HepG2 (cell line): ENCODE results near the gene SVOP. TPM values are rescaled to one million over a fixed set of nuclear protein-coding genes. Genes with fewer than 3 reads are reported as not detected.

Experiments used
- ETV5 ChIP-seq: IDR thresholded peaks from 2 replicates; pipeline ENCODE4 v1.6.1; 2018; ENCODE audit warnings: missing biosample characterization, missing genetic modification reagents, inconsistent platforms, borderline replicate concordance
- HES4 ChIP-seq: sonication (generic); formaldehyde crosslinking; IDR thresholded peaks from 2 replicates; pipeline ENCODE4 v1.9.0; 2021; ENCODE audit warnings: mild to moderate bottlenecking, missing genetic modification reagents, borderline replicate concordance
- HNF1B ChIP-seq: sonication (generic); formaldehyde crosslinking; IDR thresholded peaks from 2 replicates; pipeline ENCODE4 v1.5.1; 2020; ENCODE audit warnings: mild to moderate bottlenecking, moderate library complexity, missing genetic modification reagents
- KLF11 ChIP-seq: IDR thresholded peaks from 2 replicates; pipeline ENCODE4 v1.6.1; 2016; ENCODE audit warnings: missing compliant biosample characterization
- MBD4 ChIP-seq: IDR thresholded peaks from 2 replicates; pipeline ENCODE4 v1.6.1; 2012; ENCODE audit warnings: low read length, inconsistent platforms, borderline replicate concordance
- MIER3 ChIP-seq: IDR thresholded peaks from 2 replicates; pipeline ENCODE4 v1.6.1; 2016; ENCODE audit warnings: missing compliant biosample characterization, borderline replicate concordance
- NR2F1 ChIP-seq, 2 experiments: fragments of 450-650 bp in 1 of 2; formaldehyde crosslinking in 1 of 2; IDR thresholded peaks; 2 replicates each; pipeline versions ENCODE4 v1.5.0 to v1.6.1; 2016 to 2020; ENCODE audit warnings: mild to moderate bottlenecking in 1 of 2, missing compliant biosample characterization in 1 of 2, missing genetic modification reagents in 1 of 2, moderate library complexity in 1 of 2
- PRMT3 ChIP-seq: sonication (generic); formaldehyde crosslinking; IDR thresholded peaks from 2 replicates; pipeline ENCODE4 v1.8.1; 2022; ENCODE audit warnings: low read depth, mild to moderate bottlenecking, moderate library complexity, missing genetic modification reagents, borderline replicate concordance
- RBM22 ChIP-seq: fragments of 200-400 bp; formaldehyde crosslinking; optimal IDR thresholded peaks from 2 replicates; pipeline ENCODE3; 2017; ENCODE audit warnings: mild to moderate bottlenecking, low read length, moderate library complexity
- SYNCRIP ChIP-seq: fragments of 200-400 bp; formaldehyde crosslinking; IDR thresholded peaks from 2 replicates; pipeline ENCODE4 v1.6.1; 2018; ENCODE audit warnings: mild to moderate bottlenecking, low read depth, low read length; ENCODE audit not compliant: insufficient read depth
- TBL1XR1 ChIP-seq: fragments of 150-350 bp; IDR thresholded peaks from 2 replicates; pipeline ENCODE4 v1.6.1; 2014; ENCODE audit warnings: borderline replicate concordance, low read length; ENCODE audit not compliant: partially characterized antibody
- THAP11 ChIP-seq: IDR thresholded peaks from 2 replicates; pipeline ENCODE4 v1.6.1; 2016; ENCODE audit warnings: missing biosample characterization, missing genetic modification reagents
- YEATS4 ChIP-seq: sonication (generic); formaldehyde crosslinking; IDR thresholded peaks from 2 replicates; pipeline ENCODE4 v1.4.0; 2020; ENCODE audit warnings: missing genetic modification reagents, borderline replicate concordance
- ZBTB8A ChIP-seq: sonication (generic); formaldehyde crosslinking; IDR thresholded peaks from 2 replicates; pipeline ENCODE4 v1.4.0; 2020; ENCODE audit warnings: mild to moderate bottlenecking, low read depth, missing genetic modification reagents, borderline replicate concordance
- ZC3H13 ChIP-seq: sonication (generic); formaldehyde crosslinking; IDR thresholded peaks from 2 replicates; pipeline ENCODE4 v1.8.1; 2023; ENCODE audit warnings: mild to moderate bottlenecking, missing genetic modification reagents, moderate library complexity
- ZNF207 ChIP-seq: fragments of 450-650 bp; IDR thresholded peaks from 2 replicates; pipeline ENCODE4 v1.6.1; 2016; ENCODE audit warnings: antibody characterized with exemption, borderline replicate concordance
- ZNF260 ChIP-seq: sonication (generic); formaldehyde crosslinking; IDR thresholded peaks from 2 replicates; pipeline ENCODE4 v1.4.0; 2020; ENCODE audit warnings: missing genetic modification reagents, low read depth, mild to moderate bottlenecking, borderline replicate concordance
- ZNF441 ChIP-seq: sonication (generic); formaldehyde crosslinking; IDR thresholded peaks from 2 replicates; pipeline ENCODE4 v1.7.0; 2021; ENCODE audit warnings: missing genetic modification reagents, borderline replicate concordance
- ZNF496 ChIP-seq: sonication (generic); formaldehyde crosslinking; IDR thresholded peaks from 2 replicates; pipeline ENCODE4 v1.8.1; 2023; ENCODE audit warnings: mild to moderate bottlenecking, moderate library complexity, missing genetic modification reagents; ENCODE audit not compliant: insufficient replicate concordance
- ZNF549 ChIP-seq: sonication (generic); formaldehyde crosslinking; IDR thresholded peaks from 2 replicates; pipeline ENCODE4 v1.5.0; 2020; ENCODE audit warnings: missing genetic modification reagents
- ZNF597 ChIP-seq: sonication (generic); formaldehyde crosslinking; IDR thresholded peaks from 2 replicates; pipeline ENCODE4 v1.5.0; 2020; ENCODE audit warnings: missing genetic modification reagents
- polyA plus RNA-seq, 8 experiments: library from polyadenylated mRNA; depleted of rRNA in 3 of 8; stranded (reverse) in 7 of 8; unstranded in 1 of 8; fragments of >200 nt; fragmentation: Illumina TruSeq in 4 of 8; extraction: Trizol in 4 of 8; gene quantifications; 2 replicates each; pipeline versions ENCODE4 v1.2.1 to v1.2.3, GENCODE V29; 2011 to 2016; ENCODE audit warnings: low read depth in 4 of 8, missing spikeins in 1 of 8, mixed read lengths in 1 of 8; ENCODE audit not compliant: insufficient read depth in 1 of 8
- total RNA-seq, 5 experiments: library from RNA; depleted of rRNA; stranded (reverse); fragments of >200 nt; fragmentation: Illumina TruSeq; extraction: Trizol; gene quantifications; 2 replicates each; pipeline ENCODE4 v1.2.3, GENCODE V29; 2016; ENCODE audit warnings: low read depth in 1 of 5
- TF ChIP-seq, protein P1 (sequence below): sonication (generic); formaldehyde crosslinking; IDR thresholded peaks from 2 replicates; pipeline ENCODE4 v1.8.0; 2023; ENCODE audit warnings: mild to moderate bottlenecking, missing genetic modification reagents
- TF ChIP-seq, protein P2 (sequence below): sonication (generic); formaldehyde crosslinking; IDR thresholded peaks from 2 replicates; pipeline ENCODE4 v1.8.1; 2023; ENCODE audit warnings: mild to moderate bottlenecking, missing genetic modification reagents
- TF ChIP-seq, protein P3 (sequence below): sonication (generic); formaldehyde crosslinking; IDR thresholded peaks from 2 replicates; pipeline ENCODE4 v1.4.0; 2020; ENCODE audit warnings: low read depth, mild to moderate bottlenecking, missing genetic modification reagents

SVOP gene
- total and polyA plus RNA-seq, 2 of the 13 experiments (the other 11 are each of a cell fraction or from before 2014, with no cell fraction given): not detected

DNA sequence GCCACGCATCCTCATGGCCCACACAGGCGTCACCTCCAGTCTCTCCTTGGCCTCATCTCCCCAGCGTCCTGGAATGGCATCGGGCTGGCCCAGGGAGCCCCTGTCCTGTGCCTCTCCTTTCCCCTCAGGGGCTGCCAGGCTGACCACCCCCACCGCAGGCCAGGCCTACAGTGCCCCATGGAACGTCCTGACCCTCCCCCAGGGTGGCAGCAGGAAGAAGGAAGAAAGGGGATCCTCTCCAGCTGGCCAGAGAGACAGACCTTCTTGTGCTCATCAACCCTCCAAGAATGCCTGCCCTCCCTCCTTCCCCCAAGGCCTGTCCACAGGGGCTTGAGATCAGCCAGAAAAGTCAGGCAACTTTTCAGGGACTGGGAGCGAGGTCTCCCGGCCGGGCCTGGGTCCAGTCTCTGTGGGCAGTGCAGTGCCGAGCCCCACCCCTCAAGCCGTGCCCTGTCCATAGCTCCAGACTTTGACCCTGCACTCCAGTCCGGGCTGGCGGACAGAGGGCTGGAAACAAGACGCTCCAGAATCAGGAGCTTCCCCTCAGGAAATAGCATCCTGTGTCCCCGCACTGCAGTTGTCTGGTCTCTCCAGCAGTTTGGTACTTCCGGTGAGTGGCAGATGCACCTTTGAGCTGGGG lies 141.1 kb downstream of the SVOP start, which contains the start of gene DAO (continued):
- TF ChIP-seq MBD4 (no peak), ETV5 (CRISPR knock-in tag) (peak; percentile 71; the same call in 1 of the 2 replicates), YEATS4 (no peak), THAP11 (CRISPR knock-in tag) (no peak), ZNF207 (no peak), PRMT3 (CRISPR knock-in tag) (no peak), ZBTB8A (CRISPR knock-in tag) (no peak), NR2F1 (CRISPR knock-in tag; IDR thresholded peaks at IDR 0.05) (no peak), ZNF597 (CRISPR knock-in tag) (no peak), ZNF496 (CRISPR knock-in tag) (no peak), ZNF549 (CRISPR knock-in tag) (peak; percentile 100), SYNCRIP (no peak), HES4 (CRISPR knock-in tag) (no peak), KLF11 (CRISPR knock-in tag) (no peak), HNF1B (CRISPR knock-in tag) (peak; percentile 61; the same call in 1 of the 2 replicates), RBM22 (no peak), ZNF260 (CRISPR knock-in tag) (no peak), TBL1XR1 (no peak), ZNF441 (CRISPR knock-in tag) (no peak), ZC3H13 (CRISPR knock-in tag) (no peak), MIER3 (CRISPR knock-in tag) (no peak)
- TF ChIP-seq, protein P1, sequence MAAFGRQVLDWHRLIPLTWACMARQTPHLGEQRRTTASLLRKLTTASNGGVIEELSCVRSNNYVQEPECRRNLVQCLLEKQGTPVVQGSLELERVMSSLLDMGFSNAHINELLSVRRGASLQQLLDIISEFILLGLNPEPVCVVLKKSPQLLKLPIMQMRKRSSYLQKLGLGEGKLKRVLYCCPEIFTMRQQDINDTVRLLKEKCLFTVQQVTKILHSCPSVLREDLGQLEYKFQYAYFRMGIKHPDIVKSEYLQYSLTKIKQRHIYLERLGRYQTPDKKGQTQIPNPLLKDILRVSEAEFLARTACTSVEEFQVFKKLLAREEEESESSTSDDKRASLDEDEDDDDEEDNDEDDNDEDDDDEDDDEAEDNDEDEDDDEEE (CRISPR knock-in tag): no peak
- TF ChIP-seq, protein P2, sequence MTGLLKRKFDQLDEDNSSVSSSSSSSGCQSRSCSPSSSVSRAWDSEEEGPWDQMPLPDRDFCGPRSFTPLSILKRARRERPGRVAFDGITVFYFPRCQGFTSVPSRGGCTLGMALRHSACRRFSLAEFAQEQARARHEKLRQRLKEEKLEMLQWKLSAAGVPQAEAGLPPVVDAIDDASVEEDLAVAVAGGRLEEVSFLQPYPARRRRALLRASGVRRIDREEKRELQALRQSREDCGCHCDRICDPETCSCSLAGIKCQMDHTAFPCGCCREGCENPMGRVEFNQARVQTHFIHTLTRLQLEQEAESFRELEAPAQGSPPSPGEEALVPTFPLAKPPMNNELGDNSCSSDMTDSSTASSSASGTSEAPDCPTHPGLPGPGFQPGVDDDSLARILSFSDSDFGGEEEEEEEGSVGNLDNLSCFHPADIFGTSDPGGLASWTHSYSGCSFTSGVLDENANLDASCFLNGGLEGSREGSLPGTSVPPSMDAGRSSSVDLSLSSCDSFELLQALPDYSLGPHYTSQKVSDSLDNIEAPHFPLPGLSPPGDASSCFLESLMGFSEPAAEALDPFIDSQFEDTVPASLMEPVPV: no peak
- TF ChIP-seq, protein P3, sequence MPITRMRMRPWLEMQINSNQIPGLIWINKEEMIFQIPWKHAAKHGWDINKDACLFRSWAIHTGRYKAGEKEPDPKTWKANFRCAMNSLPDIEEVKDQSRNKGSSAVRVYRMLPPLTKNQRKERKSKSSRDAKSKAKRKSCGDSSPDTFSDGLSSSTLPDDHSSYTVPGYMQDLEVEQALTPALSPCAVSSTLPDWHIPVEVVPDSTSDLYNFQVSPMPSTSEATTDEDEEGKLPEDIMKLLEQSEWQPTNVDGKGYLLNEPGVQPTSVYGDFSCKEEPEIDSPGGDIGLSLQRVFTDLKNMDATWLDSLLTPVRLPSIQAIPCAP: no peak
